ENCODE results near the gene DLEC1.

DLEC1 gene

GRCh38 chr3:37995652-37996641 lies 43.1 kb upstream of the DLEC1 start:
- ATAC-seq (replicated peaks) (no peak), DNase-seq (no peak)
- Mint-ChIP-seq H3K27ac (peak overlapping the region; percentile 78 to 89), H3K4me1 (ENCODE audit: low read depth in 2 of 2) (peaks cover 53 to 56% of the 10 kb centered on the region in 2 donors), H3K27me3 (no peaks in the 10 kb centered on the region), H3K9me3 (no peaks in the 10 kb centered on the region), H3K4me3 (peak overlapping the region; percentile 94 to 96), H3K36me3 (ENCODE audit: insufficient read depth) (peaks cover 19% of the 10 kb centered on the region)

GRCh38 chr3:37996785-37997301 lies 42.2 kb upstream of the DLEC1 start:
- ATAC-seq (replicated peaks): peak; percentile 63
- Mint-ChIP-seq H3K9me3 (no peaks in the 10 kb centered on the region), H3K4me3 (peak overlapping the region; percentile 40 to 62), H3K4me1 (ENCODE audit: low read depth in 2 of 2) (peaks cover 53 to 56% of the 10 kb centered on the region in 2 donors), H3K27ac (peak overlapping the region; percentile 78 to 89), H3K27me3 (no peaks in the 10 kb centered on the region), H3K36me3 (ENCODE audit: insufficient read depth) (peaks cover 15% of the 10 kb centered on the region)
- DNase-seq: peak; percentile 80 to 84 (median 83)

GRCh38 chr3:37997342-37997741 lies 41.7 kb upstream of the DLEC1 start:
- DNase-seq (no peak), ATAC-seq (replicated peaks) (no peak)
- H3K4me1 Mint-ChIP-seq (ENCODE audit: low read depth in 2 of 2): peaks cover 53 to 56% of the 10 kb centered on the region in 2 donors
- no peaks in the 10 kb centered on the region for H3K27me3 Mint-ChIP-seq
- H3K9me3 Mint-ChIP-seq: no peaks in the 10 kb centered on the region
- peak overlapping the region; percentile 89 to 92 for H3K27ac Mint-ChIP-seq
- H3K36me3 Mint-ChIP-seq (ENCODE audit: insufficient read depth): peaks cover 18% of the 10 kb centered on the region
- H3K4me3 Mint-ChIP-seq: peak overlapping the region in 1 of 2 donors; percentile 62

GRCh38 chr3:37997791-37998370 lies 41.1 kb upstream of the DLEC1 start:
- Mint-ChIP-seq H3K36me3 (ENCODE audit: insufficient read depth) (peaks cover 20% of the 10 kb centered on the region), H3K27me3 (no peaks in the 10 kb centered on the region), H3K4me1 (ENCODE audit: low read depth in 2 of 2) (peaks cover 55 to 58% of the 10 kb centered on the region in 2 donors), H3K9me3 (no peaks in the 10 kb centered on the region), H3K27ac (peak overlapping the region; percentile 92 to 96), H3K4me3 (peak overlapping the region; percentile 70 to 78)
- no peak for ATAC-seq (replicated peaks)
- no peak for DNase-seq

GRCh38 chr3:37999836-38000235 lies 39.2 kb upstream of the DLEC1 start:
- H3K27ac Mint-ChIP-seq: peak overlapping the region; percentile 80 to 92
- H3K4me3 Mint-ChIP-seq: peak overlapping the region; percentile 70 to 78
- DNase-seq: no peak
- H3K4me1 Mint-ChIP-seq (ENCODE audit: low read depth in 2 of 2): peaks cover 54 to 57% of the 10 kb centered on the region in 2 donors
- no peak for ATAC-seq (replicated peaks)
- H3K27me3 Mint-ChIP-seq: no peaks in the 10 kb centered on the region
- H3K36me3 Mint-ChIP-seq (ENCODE audit: insufficient read depth): peaks cover 16% of the 10 kb centered on the region
- no peaks in the 10 kb centered on the region for H3K9me3 Mint-ChIP-seq

GRCh38 chr3:38000242-38000916 lies 38.6 kb upstream of the DLEC1 start:
- DNase-seq: no peak
- H3K4me1 Mint-ChIP-seq (ENCODE audit: low read depth in 2 of 2): peaks cover 54 to 56% of the 10 kb centered on the region in 2 donors

GRCh38 chr3:38000965-38001455 lies 38.0 kb upstream of the DLEC1 start:
- DNase-seq (no peak), ATAC-seq (replicated peaks) (no peak)
- Mint-ChIP-seq H3K9me3 (no peaks in the 10 kb centered on the region), H3K36me3 (ENCODE audit: insufficient read depth) (peaks cover 22% of the 10 kb centered on the region), H3K4me3 (no peak overlapping the region), H3K27me3 (no peaks in the 10 kb centered on the region), H3K4me1 (ENCODE audit: low read depth in 2 of 2) (peaks cover 48 to 50% of the 10 kb centered on the region in 2 donors), H3K27ac (no peak overlapping the region)

More at GRCh38 chr3:38000242-38000916, 38.6 kb upstream of the DLEC1 start:
- no peaks in the 10 kb centered on the region for H3K9me3 Mint-ChIP-seq
- H3K27me3 Mint-ChIP-seq: no peaks in the 10 kb centered on the region
- no peak overlapping the region for H3K4me3 Mint-ChIP-seq
- H3K27ac Mint-ChIP-seq: peak overlapping the region; percentile 80 to 92
- no peak for ATAC-seq (replicated peaks)
- H3K36me3 Mint-ChIP-seq (ENCODE audit: insufficient read depth): peaks cover 19% of the 10 kb centered on the region

- no peaks in the 10 kb centered on the region for H3K27me3 Mint-ChIP-seq
- H3K4me1 Mint-ChIP-seq (ENCODE audit: low read depth in 2 of 2): peaks cover 42 to 44% of the 10 kb centered on the region in 2 donors
- peak overlapping the region in 1 of 2 donors; percentile 89 for H3K27ac Mint-ChIP-seq
- no peak overlapping the region for H3K4me3 Mint-ChIP-seq
- no peak for ATAC-seq (replicated peaks)
- H3K9me3 Mint-ChIP-seq: no peaks in the 10 kb centered on the region
- no peak for DNase-seq
- peaks cover 26% of the 10 kb centered on the region for H3K36me3 Mint-ChIP-seq (ENCODE audit: insufficient read depth)
Observed at GRCh38 chr3:38001456-38002081, 37.4 kb upstream of the DLEC1 start.

GRCh38 chr3:38002291-38002876 lies 36.6 kb upstream of the DLEC1 start:
- peak overlapping the region in 1 of 2 donors; percentile 89 for H3K27ac Mint-ChIP-seq
- H3K27me3 Mint-ChIP-seq: no peaks in the 10 kb centered on the region
- ATAC-seq (replicated peaks) (no peak), DNase-seq (no peak)
- H3K36me3 Mint-ChIP-seq (ENCODE audit: insufficient read depth): peaks cover 30% of the 10 kb centered on the region
- H3K4me3 Mint-ChIP-seq: no peak overlapping the region
- peaks cover 37% of the 10 kb centered on the region in 2 donors for H3K4me1 Mint-ChIP-seq (ENCODE audit: low read depth in 2 of 2)
- no peaks in the 10 kb centered on the region for H3K9me3 Mint-ChIP-seq

- Mint-ChIP-seq H3K27ac (peak overlapping the region; percentile 29 to 89), H3K4me3 (no peak overlapping the region), H3K27me3 (no peaks in the 10 kb centered on the region), H3K4me1 (ENCODE audit: low read depth in 2 of 2) (peaks cover 37% of the 10 kb centered on the region in 2 donors), H3K36me3 (ENCODE audit: insufficient read depth) (peaks cover 31% of the 10 kb centered on the region), H3K9me3 (no peaks in the 10 kb centered on the region)
- ATAC-seq (replicated peaks) (no peak), DNase-seq (no peak)
Observed at GRCh38 chr3:38002940-38003339, 36.1 kb upstream of the DLEC1 start.

- peaks cover 30% of the 10 kb centered on the region for H3K36me3 Mint-ChIP-seq (ENCODE audit: insufficient read depth)
Observed at GRCh38 chr3:38003371-38003816, 35.6 kb upstream of the DLEC1 start.

GRCh38 chr3:38003817-38004414 lies 35.1 kb upstream of the DLEC1 start:
- no peaks in the 10 kb centered on the region for H3K9me3 Mint-ChIP-seq
- H3K4me3 Mint-ChIP-seq: no peak overlapping the region
- H3K4me1 Mint-ChIP-seq (ENCODE audit: low read depth in 2 of 2): peaks cover 28 to 31% of the 10 kb centered on the region in 2 donors
- H3K27me3 Mint-ChIP-seq: no peaks in the 10 kb centered on the region
- peaks cover 26% of the 10 kb centered on the region for H3K36me3 Mint-ChIP-seq (ENCODE audit: insufficient read depth)
- H3K27ac Mint-ChIP-seq: peak overlapping the region; percentile 29 to 89
- ATAC-seq (replicated peaks) (no peak), DNase-seq (no peak)

More at GRCh38 chr3:38003371-38003816, 35.6 kb upstream of the DLEC1 start:
- peak overlapping the region; percentile 29 to 89 for H3K27ac Mint-ChIP-seq
- ATAC-seq (replicated peaks): peak; percentile 33
- H3K4me3 Mint-ChIP-seq: no peak overlapping the region
- peaks cover 32 to 33% of the 10 kb centered on the region in 2 donors for H3K4me1 Mint-ChIP-seq (ENCODE audit: low read depth in 2 of 2)
- H3K9me3 Mint-ChIP-seq: no peaks in the 10 kb centered on the region
- peak; percentile 50 to 55 (median 51) for DNase-seq
- H3K27me3 Mint-ChIP-seq: no peaks in the 10 kb centered on the region
